Measurements from ENCODE around the gene SGMS1. TPM values are rescaled to one million over a fixed set of nuclear protein-coding genes. Genes with fewer than 3 reads are reported as not detected.

The SGMS1 gene
- total and polyA plus RNA-seq, 3 donors from 2014 or later = 30.6 to 90.9 (median 63.2) TPM

GRCh38 chr10:50544857-50545429 lies 78.8 kb downstream of the SGMS1 start:
- no peak overlapping the region for H3K27ac ChIP-seq
- no peak overlapping the region for H3K4me3 ChIP-seq
- WGBS, 2 donors = 86 to 88% methylated on average over 6 of the region's 6 CpGs
- peaks cover 3% of the 10 kb centered on the region for H3K4me1 ChIP-seq
- H3K27me3 ChIP-seq = no peaks in the 10 kb centered on the region
- TF ChIP-seq CTCF (IDR thresholded peaks at IDR 0.05) = no peak
- no peak for TF ChIP-seq POLR2A (IDR thresholded peaks at IDR 0.05)
- DNase-seq = no peak
- intact Hi-C loops (cut with DNase I; ENCODE audit: low total_unique reads) = no loop called here
- H3K9me3 ChIP-seq = no peaks in the 10 kb centered on the region
- H3K36me3 ChIP-seq (ENCODE audit: low read depth, missing control alignments) = no peaks in the 10 kb centered on the region

GRCh38 chr10:50544095-50544856 lies 79.5 kb downstream of the SGMS1 start:
- Histone ChIP-seq H3K27ac (no peak overlapping the region), H3K4me1 (no peaks in the 10 kb centered on the region), H3K9me3 (no peaks in the 10 kb centered on the region), H3K27me3 (no peaks in the 10 kb centered on the region), H3K36me3 (ENCODE audit: low read depth, missing control alignments) (no peaks in the 10 kb centered on the region), H3K4me3 (no peak overlapping the region)
- intact Hi-C loops (cut with DNase I; ENCODE audit: low total_unique reads) = no loop called here
- TF ChIP-seq POLR2A (IDR thresholded peaks at IDR 0.05) (no peak), CTCF (IDR thresholded peaks at IDR 0.05) (no peak)
- DNase-seq = no peak
- WGBS, 2 donors = 74 to 82% methylated on average over 3 of the region's 3 CpGs

GRCh38 chr10:50542871-50543270 lies 80.9 kb downstream of the SGMS1 start:
- Histone ChIP-seq H3K4me1 (peaks cover 9% of the 10 kb centered on the region), H3K4me3 (no peak overlapping the region), H3K9me3 (no peaks in the 10 kb centered on the region), H3K36me3 (ENCODE audit: low read depth, missing control alignments) (no peaks in the 10 kb centered on the region), H3K27me3 (no peaks in the 10 kb centered on the region), H3K27ac (no peak overlapping the region)
- intact Hi-C loops (cut with DNase I; ENCODE audit: low total_unique reads) = no loop called here
- TF ChIP-seq POLR2A (IDR thresholded peaks at IDR 0.05) (no peak), CTCF (IDR thresholded peaks at IDR 0.05) (no peak)
- DNase-seq = no peak

GRCh38 chr10:50541921-50542320 lies 81.8 kb downstream of the SGMS1 start:
- DNase-seq = no peak
- Histone ChIP-seq H3K36me3 (ENCODE audit: low read depth, missing control alignments) (no peaks in the 10 kb centered on the region), H3K9me3 (no peaks in the 10 kb centered on the region), H3K27me3 (no peaks in the 10 kb centered on the region), H3K4me1 (peaks cover 9% of the 10 kb centered on the region), H3K27ac (no peak overlapping the region), H3K4me3 (no peak overlapping the region)
- no peak for TF ChIP-seq CTCF (IDR thresholded peaks at IDR 0.05)
- TF ChIP-seq POLR2A (IDR thresholded peaks at IDR 0.05) = no peak
- 60 to 76% methylated on average over 4 of the region's 4 CpGs for WGBS, 2 donors
- intact Hi-C loops (cut with DNase I; ENCODE audit: low total_unique reads) = no loop called here

- H3K27ac ChIP-seq = no peak overlapping the region
- no peak for TF ChIP-seq CTCF (IDR thresholded peaks at IDR 0.05)
- no peak for TF ChIP-seq POLR2A (IDR thresholded peaks at IDR 0.05)
- H3K27me3 ChIP-seq = no peaks in the 10 kb centered on the region
- H3K36me3 ChIP-seq (ENCODE audit: low read depth, missing control alignments) = no peaks in the 10 kb centered on the region
- 58 to 86% methylated on average over 2 of the region's 2 CpGs for WGBS, 2 donors
- H3K4me3 ChIP-seq = no peak overlapping the region
- no peak for DNase-seq
- intact Hi-C loops (cut with DNase I; ENCODE audit: low total_unique reads) = no loop called here
- H3K9me3 ChIP-seq = no peaks in the 10 kb centered on the region
- H3K4me1 ChIP-seq = peaks cover 9% of the 10 kb centered on the region
These were observed 82.4 kb downstream of the SGMS1 start for GRCh38 chr10:50541317-50541716.

Measured in testis (tissue), 3 donors.